ENCODE data around the gene TPP1.
A peak's percentile ranks its signal among the peaks of the same experiment; 100 is the strongest.

Gene TPP1

DNA sequence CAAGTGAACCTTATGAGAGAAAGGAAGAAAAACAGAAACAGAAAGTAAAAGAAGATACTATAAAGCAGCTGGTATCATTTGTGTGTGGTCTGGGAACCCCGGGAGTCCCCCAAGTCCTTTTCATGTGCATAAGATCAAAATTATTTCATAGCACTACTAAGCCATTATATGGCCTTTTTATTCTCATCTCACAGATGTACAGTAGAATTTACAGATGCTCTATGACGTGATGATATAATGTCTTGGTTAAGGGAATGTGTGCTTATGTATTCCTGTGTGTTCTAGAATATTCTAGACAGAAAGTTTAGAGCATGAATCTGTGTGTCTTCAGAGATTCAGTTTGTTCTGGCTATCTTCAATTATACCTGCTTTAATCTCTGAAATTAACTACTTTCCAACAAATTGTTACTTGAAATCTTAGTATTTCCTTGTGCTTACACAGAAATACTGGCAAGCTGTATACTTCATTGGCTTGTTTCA is 8.6 kb upstream of the TPP1 start:
- DNase-seq = no peak

DNA sequence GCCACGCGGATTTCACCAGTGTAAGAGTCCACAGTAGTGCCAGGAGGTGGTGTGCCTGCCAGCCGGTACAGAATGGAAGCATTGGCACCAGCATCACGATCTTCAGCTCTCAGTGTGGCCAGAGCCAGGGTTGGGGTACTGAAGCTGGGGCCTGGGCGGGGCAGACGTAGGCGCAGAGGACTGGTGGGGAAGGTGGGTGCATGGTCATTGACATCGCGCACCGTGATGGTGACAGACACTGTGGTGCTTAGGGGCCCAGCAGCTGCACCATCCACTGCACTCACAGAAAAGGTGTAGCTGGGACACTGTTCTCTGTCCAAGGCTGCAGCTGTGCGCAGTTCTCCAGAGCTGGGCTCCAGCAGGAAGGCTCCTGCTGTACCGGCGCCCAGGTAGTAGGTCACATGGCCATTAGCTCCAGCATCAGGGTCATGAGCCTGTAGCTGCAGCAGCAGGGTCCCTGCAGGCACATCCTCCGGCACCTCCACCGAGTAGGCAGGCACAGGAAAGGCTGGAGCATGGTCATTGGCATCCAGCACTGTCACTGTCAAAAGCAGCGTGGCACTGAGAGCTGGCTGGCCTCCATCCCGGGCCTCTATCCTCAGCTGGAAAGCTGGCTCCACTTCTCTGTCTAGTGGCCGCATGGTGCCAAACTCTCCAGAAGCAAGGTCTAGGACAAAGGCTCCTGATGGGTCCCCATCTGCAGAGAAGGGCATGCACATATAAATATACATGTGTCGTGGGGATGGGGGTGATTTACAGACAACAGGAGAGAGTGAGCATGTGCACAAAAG is 7.9 kb upstream of the TPP1 start:
- no peak for DNase-seq

DNA sequence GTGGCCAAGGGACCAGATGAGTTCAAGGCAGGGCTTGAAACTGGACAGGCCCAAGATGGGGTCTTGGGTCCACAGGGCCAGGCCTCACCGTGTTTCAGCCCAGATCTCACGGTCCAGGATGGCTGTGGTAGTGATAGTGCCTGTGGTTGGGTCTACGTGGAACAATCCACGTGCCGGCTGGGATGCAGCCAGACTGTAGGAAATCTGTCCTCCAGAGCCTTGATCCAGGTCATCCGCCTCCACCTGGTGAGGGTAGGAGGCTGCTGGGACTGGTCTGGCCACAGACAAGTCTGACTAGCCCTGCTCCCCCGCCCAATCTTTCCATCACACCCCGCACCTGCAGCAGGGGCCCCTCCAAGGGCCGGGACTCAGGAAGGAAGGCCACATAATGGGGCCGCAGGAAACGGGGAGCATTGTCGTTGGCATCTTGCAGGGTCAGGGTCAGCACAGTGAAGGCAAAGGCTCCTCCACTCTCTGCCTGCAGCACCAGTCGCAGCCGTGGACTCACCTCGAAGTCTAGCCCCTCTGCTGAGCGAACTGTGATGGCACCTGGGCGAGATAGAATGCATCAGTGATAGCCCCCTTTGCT is 6.7 kb upstream of the TPP1 start:
- no peak for DNase-seq

DNA sequence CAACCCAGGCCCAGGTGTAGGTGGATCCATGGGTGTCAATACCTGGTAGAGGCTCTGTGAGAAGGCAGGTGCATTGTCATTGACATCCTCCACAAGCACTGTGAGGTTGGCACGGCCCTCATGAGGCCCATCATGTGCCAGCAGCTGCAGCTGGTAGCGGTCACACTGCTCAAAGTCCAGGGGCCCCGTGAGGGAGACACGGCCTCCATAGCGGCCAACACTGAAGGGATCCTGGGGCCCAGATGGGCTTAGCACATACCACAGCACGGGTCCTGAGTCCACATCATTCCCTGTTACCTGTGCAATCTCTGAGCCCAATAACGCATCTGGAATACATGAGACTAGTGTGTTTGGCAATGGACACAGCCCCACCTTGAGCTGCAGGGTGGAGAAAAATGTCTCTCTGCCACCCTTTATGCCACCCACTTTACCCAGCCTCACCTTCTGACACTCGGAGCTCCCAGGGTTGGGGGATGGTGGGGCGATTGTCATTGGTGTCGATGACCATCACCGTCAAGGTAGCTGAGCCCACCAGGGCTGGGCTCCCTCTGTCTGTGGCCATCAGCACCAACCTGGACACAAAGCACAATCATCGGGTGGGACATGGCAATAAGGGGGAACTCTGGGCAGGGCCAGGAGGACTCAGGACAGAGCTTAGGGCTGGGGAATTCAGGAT is 6.1 kb upstream of the TPP1 start:
- no peak for DNase-seq

DNA sequence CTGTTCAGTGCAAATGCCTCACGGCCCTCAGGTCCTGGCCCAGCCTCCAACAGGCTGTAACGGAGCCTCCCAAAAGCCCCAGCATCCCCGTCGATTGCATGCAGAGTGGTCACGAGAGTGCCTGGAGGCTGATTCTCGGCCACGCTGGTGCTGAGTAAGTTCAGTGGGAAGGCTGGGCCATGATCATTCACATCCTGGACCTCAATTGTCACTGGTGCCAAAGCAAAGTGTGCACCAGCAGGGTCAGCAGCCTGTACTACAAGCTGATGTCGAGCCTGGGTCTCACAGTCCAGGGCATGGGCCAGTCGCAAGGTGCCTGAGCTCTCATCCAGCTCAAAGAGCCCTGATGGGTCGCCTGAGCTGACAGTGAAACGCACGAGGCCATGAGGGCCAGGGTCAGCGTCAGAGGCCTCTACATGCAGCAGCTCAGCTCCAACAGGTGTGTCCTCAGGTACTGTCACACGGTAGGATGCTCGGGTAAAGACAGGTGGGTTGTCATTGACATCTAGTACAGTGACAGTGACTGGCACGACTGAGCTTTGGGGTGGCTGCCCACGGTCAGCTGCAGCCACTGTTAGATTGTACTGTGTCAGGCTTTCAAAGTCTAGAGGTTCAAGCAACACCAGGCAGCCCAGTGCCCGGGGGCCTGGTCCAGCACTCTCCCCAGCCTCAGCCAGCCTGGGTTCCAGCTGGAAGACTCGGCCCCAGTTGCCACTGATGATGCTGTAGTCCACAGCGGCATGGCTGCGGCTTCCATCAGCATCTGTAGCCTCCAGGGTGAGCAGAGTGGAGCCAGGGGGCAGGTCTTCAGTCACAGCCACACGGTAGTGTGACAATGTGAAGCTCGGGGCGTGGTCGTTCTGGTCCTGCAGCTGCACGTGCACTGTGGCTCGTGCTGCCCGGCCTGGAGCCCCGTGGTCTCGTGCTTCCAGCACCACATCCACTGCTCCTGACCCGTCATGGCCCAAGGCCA is 4.5 kb upstream of the TPP1 start:
- DNase-seq = no peak

DNA sequence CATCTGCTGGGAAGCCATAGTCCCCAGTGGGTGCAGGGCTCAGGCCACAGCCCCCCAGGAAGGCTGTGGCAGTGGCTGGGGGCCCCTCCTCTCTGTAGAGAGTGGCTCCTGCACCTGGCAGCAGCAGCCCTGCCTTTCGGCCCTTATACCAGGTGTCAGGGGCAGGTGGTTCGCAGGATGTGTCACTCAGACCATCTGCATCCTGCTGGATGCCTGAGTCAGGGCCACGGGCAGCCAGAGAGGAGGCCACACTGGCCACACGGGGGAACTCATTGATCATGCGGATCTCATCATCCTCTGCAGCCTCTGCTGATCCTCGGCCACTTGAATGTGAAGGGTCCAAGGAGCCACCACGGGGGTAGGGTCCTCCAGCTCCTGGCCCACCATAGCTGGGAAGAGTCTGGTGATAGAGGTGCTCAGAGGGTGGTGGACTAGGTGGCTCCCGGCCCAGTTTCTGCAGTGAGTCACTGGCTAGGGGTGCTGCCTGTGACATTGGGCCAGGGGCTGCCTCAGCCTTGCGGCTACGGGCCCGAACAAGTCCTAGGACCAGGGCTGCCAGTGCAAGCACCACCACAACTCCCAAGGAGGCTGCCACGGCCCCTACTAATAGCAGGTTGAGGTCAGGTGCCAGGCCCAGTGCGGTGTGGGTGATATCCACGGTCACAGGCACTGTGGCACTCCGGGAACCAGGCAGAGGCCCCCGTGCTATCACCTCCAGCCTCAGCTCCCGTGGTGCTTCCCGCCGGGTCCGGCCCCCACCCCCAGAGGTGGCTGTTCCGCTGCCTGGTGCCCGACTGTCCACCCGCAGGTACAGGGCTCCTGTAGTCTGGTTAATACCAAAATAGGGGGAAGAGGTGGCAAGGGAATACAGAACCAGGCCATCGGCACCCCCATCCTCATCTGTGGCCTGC is 3.3 kb upstream of the TPP1 start:
- no peak for DNase-seq

DNA sequence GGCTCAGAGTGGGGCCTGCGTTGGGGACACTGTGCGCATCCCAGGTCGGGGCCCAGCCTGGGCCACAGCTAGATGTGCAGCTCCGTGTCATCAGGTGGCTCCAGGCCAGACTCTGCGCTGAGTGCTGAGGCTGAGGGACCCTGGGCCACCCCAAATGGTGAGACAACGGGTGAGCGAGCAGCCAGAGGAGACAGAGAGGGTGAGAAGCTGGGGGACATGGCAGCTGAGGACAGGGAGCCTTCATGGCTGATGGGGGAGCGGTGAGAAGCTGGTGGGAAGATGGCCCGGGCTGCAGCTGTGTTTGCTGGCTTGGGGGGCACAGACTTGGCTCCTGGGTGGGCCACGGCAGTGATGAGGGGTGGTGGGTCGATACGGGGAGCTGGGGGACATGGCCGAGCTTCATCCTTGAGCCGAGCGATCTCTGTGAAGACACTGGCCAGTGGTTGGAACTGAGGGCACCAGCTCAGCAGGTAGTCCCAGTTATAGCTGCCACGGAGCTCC is 2.5 kb upstream of the TPP1 start:
- no peak for DNase-seq

DNA sequence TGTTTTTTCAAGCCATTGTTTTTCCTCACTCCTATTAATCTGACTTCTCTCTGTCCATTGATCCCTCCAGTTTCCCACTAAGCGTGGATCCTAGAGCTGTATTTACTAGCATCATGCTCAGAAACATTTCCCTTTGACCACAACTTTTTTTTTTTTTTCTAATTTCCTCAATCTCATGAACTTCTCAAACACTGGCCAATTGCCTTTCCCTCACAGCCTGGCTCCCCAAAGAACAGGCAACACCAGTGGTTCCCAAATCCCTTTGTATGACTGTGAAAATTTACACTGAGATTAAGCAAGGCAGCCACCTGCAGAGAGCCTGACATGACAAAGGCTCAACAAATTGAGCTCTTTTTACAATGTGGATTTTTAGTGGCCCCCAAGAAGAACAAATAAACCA is 1.4 kb upstream of the TPP1 start:
- DNase-seq = peak; percentile 70

DNA sequence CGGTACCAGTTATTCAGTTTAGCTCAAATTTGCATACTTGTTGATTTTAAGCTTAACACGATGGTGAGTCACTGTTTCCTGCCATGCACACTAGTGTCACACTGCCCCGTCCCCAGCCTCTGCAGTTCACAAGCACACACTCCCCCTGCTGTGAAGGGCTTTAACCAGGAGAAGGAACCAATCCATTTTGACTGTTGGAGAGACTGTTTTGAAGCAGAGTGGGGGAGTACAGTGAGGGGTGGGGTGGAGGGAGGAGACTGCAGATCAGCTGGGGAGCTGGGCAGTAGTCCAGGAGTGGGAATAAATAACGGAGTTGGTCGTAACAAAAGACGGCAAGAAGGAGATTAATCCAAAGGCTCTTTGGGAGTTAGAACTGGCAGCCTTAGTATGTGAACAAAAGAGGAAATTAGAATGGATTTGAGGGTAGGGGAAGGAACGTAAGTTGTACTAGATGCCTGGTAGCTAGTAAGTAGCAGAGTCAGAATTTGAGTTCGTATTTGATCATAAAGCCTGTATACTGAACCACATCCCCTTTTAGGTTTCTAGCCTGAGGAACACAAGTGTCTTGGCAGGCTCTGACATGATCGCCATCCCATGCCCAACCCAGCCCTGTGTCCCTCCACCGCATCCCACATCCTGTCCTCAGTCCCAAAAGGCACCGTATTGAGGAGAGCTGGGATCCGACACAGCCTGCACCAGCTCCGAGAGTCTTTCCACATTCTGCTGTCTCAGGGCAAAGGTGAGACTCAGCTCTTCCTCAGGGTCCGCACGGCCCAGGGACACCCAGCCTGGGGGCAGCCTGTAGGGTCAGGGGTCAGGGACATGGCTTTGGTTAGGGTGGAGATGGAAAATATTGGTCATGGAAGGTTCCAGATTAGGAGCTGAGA is 862 bp downstream of the TPP1 start:
- DNase-seq = peak; percentile 74 to 75

DNA sequence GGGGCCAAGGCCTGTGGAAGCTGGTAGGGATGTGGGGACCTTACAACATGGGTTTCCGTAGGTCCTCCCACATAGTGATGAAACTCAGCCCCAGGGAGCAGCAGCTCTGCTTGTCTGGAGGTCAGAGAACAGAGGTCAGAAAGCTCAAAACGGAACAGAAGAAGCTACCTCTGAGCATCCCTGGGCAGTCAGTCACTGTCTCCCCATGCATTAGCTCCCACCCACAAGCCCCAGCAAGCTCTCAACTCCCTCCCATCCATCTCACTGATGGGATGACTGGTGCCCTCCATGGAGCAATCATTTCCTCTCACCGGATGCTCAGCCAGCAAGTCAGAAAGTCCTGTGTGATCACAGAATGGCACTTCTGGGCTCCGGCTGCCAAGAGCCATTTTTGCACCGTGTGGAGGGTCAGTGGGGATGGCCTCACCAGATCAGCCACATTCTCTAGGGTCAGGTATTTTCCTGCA is 1.9 kb downstream of the TPP1 start:
- peak; percentile 42 to 53 for DNase-seq

DNA sequence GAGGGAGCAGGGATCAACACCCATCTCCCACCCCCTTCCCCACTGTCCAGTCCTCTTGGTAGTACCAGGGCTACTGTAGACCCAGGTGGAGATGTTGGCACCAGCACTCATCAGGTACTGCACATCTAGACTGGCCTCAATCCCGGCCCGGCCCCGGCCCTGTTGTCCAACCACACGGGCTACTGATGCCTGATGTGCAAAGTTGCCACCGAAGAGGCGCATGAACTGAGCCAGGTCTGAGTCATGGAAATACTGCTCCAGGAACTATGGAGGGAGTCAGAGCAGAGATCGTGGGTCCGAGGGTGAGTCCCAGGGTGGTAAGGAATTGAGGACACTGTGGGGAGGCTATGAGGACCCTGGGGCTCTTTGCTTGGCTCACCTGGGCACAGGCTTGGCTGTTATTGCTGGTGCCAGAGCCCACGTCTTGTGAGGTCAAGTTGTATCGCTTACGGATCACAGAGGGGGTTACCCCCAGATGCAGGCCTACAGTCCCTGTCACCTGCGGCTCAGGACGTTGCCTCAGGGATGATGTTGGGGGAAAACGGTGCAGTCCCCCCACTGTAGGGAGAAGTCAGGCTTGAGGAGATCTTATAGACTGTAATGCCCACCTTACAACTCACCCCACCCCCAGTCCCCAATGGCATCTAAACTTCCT is 2.5 kb downstream of the TPP1 start:
- no peak for DNase-seq

DNA sequence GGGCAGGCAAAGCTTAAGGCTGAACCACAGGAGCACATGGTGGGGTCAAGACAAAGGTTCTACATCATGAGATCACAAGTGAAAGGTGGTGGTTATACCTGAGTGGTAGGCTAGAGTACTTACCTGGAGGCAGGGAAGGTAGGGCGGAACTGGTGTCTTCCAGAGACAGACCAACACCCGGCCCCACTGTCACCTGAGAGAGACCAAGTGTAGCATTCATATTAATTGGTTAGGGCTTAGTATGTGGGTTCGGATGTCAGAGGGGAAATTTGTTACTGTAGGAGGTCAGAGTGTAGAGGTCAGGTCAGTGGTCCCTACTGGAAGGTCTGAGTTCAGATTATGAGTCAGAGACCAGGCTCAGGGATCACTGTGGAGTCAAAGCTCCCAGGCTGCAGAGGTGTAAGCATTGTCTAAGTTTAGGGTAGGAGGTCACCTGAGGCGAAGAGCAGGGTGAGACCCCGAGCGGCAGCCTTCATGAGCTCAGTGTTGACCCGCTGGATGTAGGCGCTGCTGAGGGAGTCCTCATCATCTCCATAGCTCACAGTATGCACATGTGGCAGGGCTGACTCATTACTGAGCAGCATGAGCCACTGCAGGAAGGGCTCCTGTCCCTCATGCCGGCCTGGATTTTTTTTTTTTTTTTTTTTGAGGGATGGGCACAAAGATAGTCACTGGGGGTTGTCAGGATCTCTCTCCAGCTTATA is 3.2 kb downstream of the TPP1 start:
- DNase-seq = no peak

DNA sequence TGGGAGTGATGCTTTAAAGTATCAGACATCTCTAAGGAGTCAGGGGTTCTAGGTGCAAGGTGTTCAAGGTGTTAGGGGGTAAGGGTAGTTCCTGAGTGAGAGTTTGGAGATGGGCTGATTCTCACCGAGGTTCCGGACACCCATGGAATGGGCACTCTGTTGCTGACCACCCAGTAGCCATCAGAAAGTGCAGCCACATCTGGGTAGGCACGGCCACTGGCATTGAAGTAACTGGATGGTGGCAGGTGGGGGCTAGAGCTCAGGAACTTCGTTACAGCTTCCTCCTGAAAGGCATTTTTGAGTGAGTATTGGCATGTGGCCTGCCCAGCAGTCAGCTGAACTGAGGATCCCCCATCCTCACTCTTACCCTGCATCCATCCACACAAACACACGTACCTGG is 4.2 kb downstream of the TPP1 start:
- no peak for DNase-seq

DNA sequence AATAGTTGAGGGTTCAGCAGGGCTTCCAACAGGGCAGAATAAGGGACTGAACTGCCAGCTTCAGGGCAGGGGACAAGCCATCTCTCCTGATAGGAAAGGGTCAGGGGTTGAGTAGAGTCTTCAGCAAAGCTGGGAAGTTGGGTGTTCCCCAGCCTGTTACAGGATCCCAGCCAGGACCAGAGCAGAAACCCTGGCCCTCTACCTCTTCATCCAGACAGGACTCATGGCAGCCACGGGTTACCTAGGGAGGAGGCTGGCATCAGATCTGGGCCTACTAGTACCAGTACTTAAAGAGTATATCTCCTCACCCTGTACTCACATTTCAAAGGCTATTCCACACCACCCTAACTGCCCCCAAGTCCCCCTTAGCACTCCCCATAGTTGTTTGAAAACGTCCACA is 4.8 kb downstream of the TPP1 start:
- no peak for DNase-seq

DNA sequence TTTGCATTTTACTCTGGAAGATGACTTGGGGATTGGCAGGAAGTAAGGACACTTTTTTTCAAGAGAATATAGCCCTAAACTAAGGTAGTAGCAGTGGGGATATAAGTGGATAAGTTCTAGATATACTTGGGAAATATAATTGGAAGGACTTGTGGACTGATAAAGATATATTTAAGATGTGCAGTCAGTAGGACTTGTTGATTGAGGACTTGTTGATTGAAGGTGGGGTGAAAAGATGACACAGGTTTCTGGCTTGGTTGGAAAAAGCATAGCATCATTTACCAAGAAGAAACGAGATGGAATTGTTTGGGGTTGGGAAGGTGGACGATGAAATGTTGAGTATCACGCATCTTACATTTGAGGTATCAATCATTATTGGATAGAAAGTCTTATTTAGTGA is 5.7 kb downstream of the TPP1 start:
- no peak for DNase-seq

DNA sequence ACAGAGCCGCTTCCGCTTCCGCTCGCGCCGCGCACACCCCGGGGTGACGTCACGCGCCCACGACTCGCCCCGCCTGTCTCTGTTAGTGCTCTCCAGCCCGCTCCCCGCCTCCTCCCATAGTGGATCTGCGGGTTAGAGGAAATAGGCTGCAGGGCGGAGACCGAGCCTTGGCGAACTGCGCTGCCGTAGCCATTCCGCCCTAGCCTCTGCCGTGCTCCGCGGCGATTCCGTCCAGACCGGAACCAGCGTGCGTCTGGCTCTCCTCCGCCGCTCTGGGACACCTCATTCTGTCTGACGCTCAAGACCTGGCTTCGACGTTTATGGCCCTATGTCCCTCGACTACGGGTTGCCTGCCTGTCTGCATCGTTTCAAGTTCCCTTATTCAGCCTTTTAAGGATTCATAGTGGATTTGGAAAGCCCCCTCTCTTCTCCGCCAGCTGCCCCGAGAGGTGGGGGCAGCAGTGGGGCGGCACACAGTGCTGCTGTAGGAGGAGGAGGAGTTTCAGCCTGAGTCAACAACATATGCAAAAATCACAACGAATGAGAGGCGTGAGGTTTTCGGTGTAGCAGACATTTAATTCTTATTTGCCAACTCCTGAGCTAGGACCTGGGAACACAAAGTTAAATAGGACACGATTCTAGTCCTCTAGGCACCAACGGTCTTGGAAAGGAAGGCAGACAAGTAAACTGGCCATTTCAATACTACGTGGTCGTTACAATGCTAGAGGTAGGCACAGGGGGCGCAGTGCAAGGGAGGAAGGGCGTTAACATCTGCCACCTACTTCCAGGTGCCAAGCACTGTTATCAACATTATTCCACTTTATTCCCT is 6.8 kb downstream of the TPP1 start, which contains the start of gene TAF10:
Gene TAF10 (minus strand): TSS at position 4 of the 829 bp plus-strand sequence. CDS start 27 bp downstream, outside the sequence.
- peak; percentile 98 for DNase-seq

DNA sequence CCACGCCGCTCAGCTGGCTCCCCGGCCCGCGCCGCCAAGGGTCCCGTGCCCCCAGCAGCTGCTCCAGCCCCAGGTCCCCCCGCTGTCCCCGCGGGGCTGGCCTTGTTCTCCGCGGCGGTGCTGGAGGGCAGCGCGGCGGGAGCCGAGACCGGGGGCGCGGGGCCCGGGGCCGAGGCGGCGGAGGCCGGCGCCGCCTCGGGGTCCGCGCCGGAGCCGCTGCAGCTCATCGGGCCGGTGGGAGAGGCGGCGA is 7.3 kb downstream of the TPP1 start:
- no peak for DNase-seq

Measured in inflammatory macrophage (primary cell).